Heart right ventricle (tissue), 16 donors: ENCODE measurements around the gene DSE. TPM values are rescaled to one million over a fixed set of nuclear protein-coding genes. Genes with fewer than 3 reads are reported as not detected.

Source experiments
- ATAC-seq, 8 donors: fragments of 200-7000 bp; cut with Tn5 transposase; one replicate each; pipeline ENCODE4 v1.9.1; 2020; ENCODE audit warnings: mild to moderate bottlenecking in 8 of 8, moderate library complexity in 8 of 8, moderate number of reproducible peaks in 1 of 8
- DNase-seq, 2 donors: peaks; one replicate each; pipeline ENCODE4 v3.0.0-alpha.2; 2020
- H3K27ac ChIP-seq, 10 donors: fragments of 200-600 bp; sonication (generic) in 2 of 10; one replicate each; pipeline versions ENCODE4 v1.5.0 to v1.8.0; 2020 to 2022; ENCODE audit warnings: mild to moderate bottlenecking in 3 of 10
- H3K27me3 ChIP-seq, 7 donors: fragments of 200-600 bp; one replicate each; pipeline ENCODE4 v1.8.0; 2021 to 2022; ENCODE audit warnings: mild to moderate bottlenecking in 2 of 7
- H3K36me3 ChIP-seq, 9 donors: fragments of 200-600 bp; sonication (generic) in 1 of 9; one replicate each; pipeline versions ENCODE4 v1.5.0 to v1.8.0; 2020 to 2022; ENCODE audit warnings: mild to moderate bottlenecking in 2 of 9
- H3K4me1 ChIP-seq, 9 donors: fragments of 200-600 bp; sonication (generic) in 1 of 9; one replicate each; pipeline versions ENCODE4 v1.5.0 to v1.8.0; 2020 to 2022; ENCODE audit warnings: mild to moderate bottlenecking in 4 of 9
- H3K4me3 ChIP-seq, 10 donors: fragments of 200-600 bp; sonication (generic) in 2 of 10; one replicate each; pipeline versions ENCODE4 v1.5.0 to v1.8.0; 2020 to 2022; ENCODE audit warnings: mild to moderate bottlenecking in 7 of 10, moderate library complexity in 2 of 10
- H3K9me3 ChIP-seq, 11 donors: fragments of 200-600 bp in 10 of 11; sonication (generic) in 2 of 11; one replicate each; pipeline versions ENCODE4 v1.5.0 to v1.8.0; 2013 to 2022; ENCODE audit warnings: mild to moderate bottlenecking in 2 of 11, control low read depth in 1 of 11, moderate library complexity in 1 of 11
- WGBS, 2 donors: extraction: QIAGEN DNeasy Blood & Tissue Kit; methylation state at CpG; one replicate each; pipeline ENCODE4 v1.1.7; 2013; ENCODE audit warnings: inconsistent platforms in 1 of 2; 5-methylcytosine and 5-hydroxymethylcytosine counted together
- intact Hi-C, 10 donors: fragments of 100-400 bp; cut with DNase I; formaldehyde crosslinking; loops; one replicate each; pipeline versions ENCODE4 v1.11.1 to v1.14.2; 2022
- polyA plus RNA-seq, 2 donors: library from polyadenylated mRNA; stranded (reverse); fragments of 200-250 nt; gene quantifications; one replicate each; pipeline ENCODE4 v1.2.3, GENCODE V29; 2013
- total RNA-seq, 10 donors: library from RNA; stranded (reverse); fragmentation: NEBNext Ultra II Directional in 3 of 10; extraction: Animal tissue kit (Norgen Biotek cat#: 25700) in 3 of 10; gene quantifications; one replicate each; pipeline versions ENCODE4 v1.2.1 to v1.2.4, GENCODE V29; 2021 to 2023
- TF ChIP-seq, protein P1 (sequence below), 9 donors: fragments of 200-600 bp; sonication (generic) in 2 of 9; IDR thresholded peaks; one replicate each; pipeline versions ENCODE4 v1.5.0 to v1.8.0; 2021 to 2022; ENCODE audit warnings: antibody characterized with exemption in 9 of 9, mild to moderate bottlenecking in 5 of 9, moderate library complexity in 1 of 9
- donor health status: Arrhythmogenic right ventricular cardiomyopathy.
- donor health status: ischemic (EF 13 %, LVEDD 7.1; RV severe dilation, severe dysfunction).
- donor health status: healthy with polysubstance abuse.
- donor health status: DM: no; HTN: yes; CAD: no.
- donor health status: DM: no; HTN: no; CAD: no.
- donor health status: ischemic (EF 25% LVEDD 6.9; RV normal size, moderate dysfunction).
- donor health status: ischemic (EF 25% LVEDD 5.7; RV mildly dilated, moderate dysfunction).
- donor health status: healthy.
- donor health status: DM: yes; HTN: yes; CAD: no.
- donor health status: Ischemic cardiomyopathy.
- donor health status: ischemic (EF 35%, LVEDD 5.7; RV mildly dilated, moderate dysfunction).
- donor health status: nonischemic (EF 11% LVEDD 7.7; RV severe dilation, severe dysfunction).
- donor health status: DM: yes; HTN: yes; CAD: no.
- donor health status: PGD.
- donor health status: ischemic (EF 29% LVEDD 5.4; RV normal size, mild dysfunction).
- donor health status: nonischemic (EF 23%, LVEDD 6.1; RV moderate dilation, normal function).

Gene DSE
- total and polyA plus RNA-seq, 12 donors = 3.8 to 25.4 (median 11.3) TPM

DNA sequence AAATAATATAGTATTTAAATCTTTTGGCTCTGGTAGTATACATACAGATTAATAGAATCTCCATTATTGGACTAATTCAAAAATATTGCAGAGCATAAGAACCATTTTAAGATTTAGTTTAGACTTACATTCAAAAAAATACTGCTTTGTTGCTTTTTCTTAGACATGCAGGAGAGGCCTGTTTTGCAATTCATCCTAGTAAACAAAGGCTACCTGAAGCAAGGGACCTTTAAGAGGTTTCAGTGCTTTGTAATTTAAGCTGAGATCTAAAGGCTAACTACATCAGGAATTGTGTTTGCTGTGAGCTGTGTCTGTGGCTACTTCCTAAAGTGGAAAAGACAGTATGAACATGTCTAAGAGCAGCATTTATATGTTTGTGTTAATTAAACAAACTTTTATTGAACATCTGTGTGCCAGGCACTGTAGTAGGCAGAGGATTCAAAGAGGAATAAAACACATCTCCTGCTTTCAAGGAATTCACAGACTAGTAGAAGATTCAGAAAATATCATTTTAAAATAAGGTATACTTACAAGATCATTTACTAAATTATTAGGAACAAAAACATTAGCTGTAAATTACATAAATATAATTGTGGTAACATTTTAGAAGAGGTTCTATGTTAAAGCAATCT, 61.3 kb downstream of the DSE start:
- H3K9me3 ChIP-seq = no peaks in the 10 kb centered on the region
- intact Hi-C loops = loop anchor here in 1 of 10 donors (10.0 kb wide), 1 partner anchor 127 kb away; no protein-coding TSS in a partner anchor
- TF ChIP-seq, protein P1, sequence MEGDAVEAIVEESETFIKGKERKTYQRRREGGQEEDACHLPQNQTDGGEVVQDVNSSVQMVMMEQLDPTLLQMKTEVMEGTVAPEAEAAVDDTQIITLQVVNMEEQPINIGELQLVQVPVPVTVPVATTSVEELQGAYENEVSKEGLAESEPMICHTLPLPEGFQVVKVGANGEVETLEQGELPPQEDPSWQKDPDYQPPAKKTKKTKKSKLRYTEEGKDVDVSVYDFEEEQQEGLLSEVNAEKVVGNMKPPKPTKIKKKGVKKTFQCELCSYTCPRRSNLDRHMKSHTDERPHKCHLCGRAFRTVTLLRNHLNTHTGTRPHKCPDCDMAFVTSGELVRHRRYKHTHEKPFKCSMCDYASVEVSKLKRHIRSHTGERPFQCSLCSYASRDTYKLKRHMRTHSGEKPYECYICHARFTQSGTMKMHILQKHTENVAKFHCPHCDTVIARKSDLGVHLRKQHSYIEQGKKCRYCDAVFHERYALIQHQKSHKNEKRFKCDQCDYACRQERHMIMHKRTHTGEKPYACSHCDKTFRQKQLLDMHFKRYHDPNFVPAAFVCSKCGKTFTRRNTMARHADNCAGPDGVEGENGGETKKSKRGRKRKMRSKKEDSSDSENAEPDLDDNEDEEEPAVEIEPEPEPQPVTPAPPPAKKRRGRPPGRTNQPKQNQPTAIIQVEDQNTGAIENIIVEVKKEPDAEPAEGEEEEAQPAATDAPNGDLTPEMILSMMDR (IDR thresholded peaks at IDR 0.05) = no peak
- H3K4me3 ChIP-seq = no peak overlapping the region
- H3K4me1 ChIP-seq = peaks cover 0 to 5% (median 0%) of the 10 kb centered on the region in 9 donors
- DNase-seq (no peak), ATAC-seq (no peak)
- peaks cover 0 to 94% (median 0%) of the 10 kb centered on the region in 9 donors for H3K36me3 ChIP-seq
- H3K27me3 ChIP-seq = no peaks in the 10 kb centered on the region
- no peak overlapping the region for H3K27ac ChIP-seq

DNA sequence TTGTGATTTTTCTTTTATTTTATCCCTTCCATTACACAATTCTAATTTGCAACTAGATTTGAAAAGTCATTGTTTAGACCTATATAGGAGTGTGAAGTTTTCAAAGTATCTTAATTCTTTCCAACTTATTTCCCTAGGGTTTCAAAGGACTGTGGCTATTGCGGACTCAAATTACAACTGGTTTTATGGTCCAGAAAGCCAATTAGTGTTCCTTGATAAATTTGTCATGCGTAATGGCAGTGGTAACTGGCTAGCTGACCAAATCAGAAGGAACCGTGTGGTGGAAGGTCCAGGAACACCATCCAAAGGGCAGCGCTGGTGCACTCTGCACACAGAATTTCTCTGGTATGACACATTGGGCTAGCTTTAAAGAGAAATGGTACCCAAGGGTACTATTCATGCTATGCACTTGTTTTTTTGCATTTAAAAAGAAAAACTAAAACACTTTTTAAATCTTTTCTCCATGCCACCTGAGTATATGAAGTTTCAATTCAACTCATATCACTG, 62.5 kb downstream of the DSE start:
- Histone ChIP-seq H3K4me3 (no peak overlapping the region), H3K27ac (no peak overlapping the region), H3K4me1 (peaks cover 0 to 5% (median 0%) of the 10 kb centered on the region in 9 donors), H3K36me3 (peaks cover 0 to 85% (median 0%) of the 10 kb centered on the region in 9 donors), H3K9me3 (no peaks in the 10 kb centered on the region), H3K27me3 (no peaks in the 10 kb centered on the region)
- TF ChIP-seq, protein P1 (IDR thresholded peaks at IDR 0.05) = no peak
- 94 to 96% methylated on average over 4 of the region's 4 CpGs for WGBS, 2 donors
- DNase-seq = no peak
- ATAC-seq = no peak
- intact Hi-C loops = loop anchor here in 1 of 10 donors (10.0 kb wide), 1 partner anchor 128 kb away; no protein-coding TSS in a partner anchor

DNA sequence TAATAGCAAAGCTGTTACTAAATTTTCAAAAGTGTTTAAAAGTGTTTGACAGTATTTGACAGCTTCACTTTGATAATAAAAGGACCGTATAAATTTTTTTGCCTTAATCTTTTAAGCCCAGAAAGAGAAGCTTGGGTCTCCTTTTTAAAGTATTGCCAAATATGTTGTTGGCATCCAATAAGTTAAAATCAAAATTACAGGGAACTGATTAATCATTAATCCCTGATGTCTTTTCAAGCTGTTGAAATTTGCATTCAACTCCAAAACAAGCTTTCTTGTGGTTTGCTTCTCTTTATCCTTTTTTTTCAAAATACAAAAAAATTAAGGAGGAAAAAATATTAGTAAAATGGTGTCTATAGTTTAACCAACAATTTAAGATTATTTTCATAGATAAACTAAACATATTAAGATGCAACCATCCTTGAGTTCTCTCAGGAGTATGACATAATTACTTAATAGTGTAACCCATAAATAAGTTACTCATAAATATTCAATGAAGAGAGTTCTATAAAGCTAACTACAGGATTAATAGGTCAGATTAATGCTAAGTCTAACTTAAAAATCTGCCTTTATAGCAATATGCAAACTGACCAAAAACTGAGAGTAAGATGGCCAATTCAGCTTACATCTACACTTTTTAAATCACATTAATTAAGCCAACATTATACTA, 63.4 kb downstream of the DSE start:
- intact Hi-C loops = loop anchor here in 1 of 10 donors (10.0 kb wide), 1 partner anchor 129 kb away; no protein-coding TSS in a partner anchor
- TF ChIP-seq, protein P1 (IDR thresholded peaks at IDR 0.05) = no peak
- ATAC-seq (no peak), DNase-seq (no peak)
- H3K27me3 ChIP-seq = no peaks in the 10 kb centered on the region
- H3K9me3 ChIP-seq = no peaks in the 10 kb centered on the region
- peaks cover 0 to 11% (median 3%) of the 10 kb centered on the region in 9 donors for H3K4me1 ChIP-seq
- peaks cover 0 to 75% (median 0%) of the 10 kb centered on the region in 9 donors for H3K36me3 ChIP-seq
- H3K27ac ChIP-seq = no peak overlapping the region
- 96% methylated on average over 1 of the region's 1 CpG for WGBS, 2 donors
- no peak overlapping the region for H3K4me3 ChIP-seq

DNA sequence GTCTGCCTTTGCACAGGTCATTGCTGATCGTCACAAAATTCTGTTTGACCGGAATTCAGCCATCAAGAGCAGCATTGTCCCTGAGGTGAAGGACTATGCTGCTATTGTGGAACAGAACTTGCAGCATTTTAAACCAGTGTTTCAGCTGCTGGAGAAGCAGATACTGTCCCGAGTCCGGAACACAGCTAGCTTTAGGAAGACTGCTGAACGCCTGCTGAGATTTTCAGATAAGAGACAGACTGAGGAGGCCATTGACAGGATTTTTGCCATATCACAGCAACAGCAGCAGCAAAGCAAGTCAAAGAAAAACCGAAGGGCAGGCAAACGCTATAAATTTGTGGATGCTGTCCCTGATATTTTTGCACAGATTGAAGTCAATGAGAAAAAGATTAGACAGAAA, 65.8 kb downstream of the DSE start:
- no peaks in the 10 kb centered on the region for H3K9me3 ChIP-seq
- no peak overlapping the region for H3K4me3 ChIP-seq
- no peaks in the 10 kb centered on the region for H3K27me3 ChIP-seq
- peaks cover 0 to 16% (median 3%) of the 10 kb centered on the region in 9 donors for H3K4me1 ChIP-seq
- TF ChIP-seq, protein P1 (IDR thresholded peaks at IDR 0.05) = no peak
- H3K36me3 ChIP-seq = peaks cover 0 to 56% (median 0%) of the 10 kb centered on the region in 9 donors
- no peak overlapping the region for H3K27ac ChIP-seq
- 88% methylated on average over 7 of the region's 7 CpGs for WGBS, 2 donors
- DNase-seq = no peak
- no peak for ATAC-seq
- intact Hi-C loops = loop anchor here in 1 of 10 donors (10.0 kb wide), 1 partner anchor 132 kb away; no protein-coding TSS in a partner anchor
